Parathyroid adenoma (tissue), 2 donors: ENCODE data around the gene PRRC2B.

ENCODE experiments used
- H2AFZ ChIP-seq: fragments of 300-600 bp; sonication (generic); one replicate; pipeline ENCODE4 v1.7.0; 2017; ENCODE audit warnings: antibody characterized with exemption, mild to moderate bottlenecking
- H3K27ac ChIP-seq: fragments of 300-600 bp; sonication (generic); one replicate; pipeline ENCODE4 v1.7.0; 2017
- H3K27me3 ChIP-seq: fragments of 300-600 bp; sonication (generic); one replicate; pipeline ENCODE4 v1.7.0; 2017; ENCODE audit warnings: low read length; ENCODE audit not compliant: control insufficient read depth, insufficient read depth
- H3K36me3 ChIP-seq: fragments of 300-600 bp; sonication (generic); one replicate; pipeline ENCODE4 v1.7.0; 2017; ENCODE audit warnings: low read length; ENCODE audit not compliant: control insufficient read depth, insufficient read depth
- H3K4me1 ChIP-seq: fragments of 300-600 bp; sonication (generic); one replicate; pipeline ENCODE4 v1.7.0; 2017; ENCODE audit warnings: control low read depth
- H3K4me2 ChIP-seq: fragments of 300-600 bp; sonication (generic); one replicate; pipeline ENCODE4 v1.7.0; 2017; ENCODE audit warnings: low read length
- H3K4me3 ChIP-seq: fragments of 300-600 bp; sonication (generic); one replicate; pipeline ENCODE4 v1.7.0; 2017; ENCODE audit warnings: low read depth, low read length
- H3K79me2 ChIP-seq: fragments of 300-600 bp; sonication (generic); one replicate; pipeline ENCODE4 v1.7.0; 2017; ENCODE audit warnings: control low read depth
- H3K9ac ChIP-seq: fragments of 300-600 bp; sonication (generic); one replicate; pipeline ENCODE4 v1.7.0; 2017; ENCODE audit warnings: mild to moderate bottlenecking
- H3K9me3 ChIP-seq: fragments of 300-600 bp; sonication (generic); one replicate; pipeline ENCODE4 v1.7.0; 2017; ENCODE audit warnings: low read length; ENCODE audit not compliant: control insufficient read depth
- TF ChIP-seq, protein P1 (sequence below): fragments of 300-600 bp; sonication (generic); IDR thresholded peaks from one replicate; pipeline ENCODE4 v1.7.0; 2017; ENCODE audit warnings: antibody characterized with exemption, mild to moderate bottlenecking
- donor health status: primary hyperparathyroidism.

The PRRC2B gene

GRCh38 chr9:131409458-131409992 is 15.6 kb downstream of the PRRC2B start:
- Histone ChIP-seq H3K79me2 (peaks cover 57% of the 10 kb centered on the region), H3K27ac (no peak overlapping the region), H3K4me2 (peak overlapping the region; percentile 29), H3K4me3 (no peak overlapping the region), H3K4me1 (peaks cover 11% of the 10 kb centered on the region), H2AFZ (no peak overlapping the region), H3K27me3 (no peaks in the 10 kb centered on the region), H3K9ac (no peak overlapping the region), H3K36me3 (no peaks in the 10 kb centered on the region), H3K9me3 (no peaks in the 10 kb centered on the region)
- TF ChIP-seq, protein P1, sequence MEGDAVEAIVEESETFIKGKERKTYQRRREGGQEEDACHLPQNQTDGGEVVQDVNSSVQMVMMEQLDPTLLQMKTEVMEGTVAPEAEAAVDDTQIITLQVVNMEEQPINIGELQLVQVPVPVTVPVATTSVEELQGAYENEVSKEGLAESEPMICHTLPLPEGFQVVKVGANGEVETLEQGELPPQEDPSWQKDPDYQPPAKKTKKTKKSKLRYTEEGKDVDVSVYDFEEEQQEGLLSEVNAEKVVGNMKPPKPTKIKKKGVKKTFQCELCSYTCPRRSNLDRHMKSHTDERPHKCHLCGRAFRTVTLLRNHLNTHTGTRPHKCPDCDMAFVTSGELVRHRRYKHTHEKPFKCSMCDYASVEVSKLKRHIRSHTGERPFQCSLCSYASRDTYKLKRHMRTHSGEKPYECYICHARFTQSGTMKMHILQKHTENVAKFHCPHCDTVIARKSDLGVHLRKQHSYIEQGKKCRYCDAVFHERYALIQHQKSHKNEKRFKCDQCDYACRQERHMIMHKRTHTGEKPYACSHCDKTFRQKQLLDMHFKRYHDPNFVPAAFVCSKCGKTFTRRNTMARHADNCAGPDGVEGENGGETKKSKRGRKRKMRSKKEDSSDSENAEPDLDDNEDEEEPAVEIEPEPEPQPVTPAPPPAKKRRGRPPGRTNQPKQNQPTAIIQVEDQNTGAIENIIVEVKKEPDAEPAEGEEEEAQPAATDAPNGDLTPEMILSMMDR = no peak

- no peaks in the 10 kb centered on the region for H3K36me3 ChIP-seq
- no peak overlapping the region for H3K9ac ChIP-seq
- H3K4me1 ChIP-seq = peaks cover 9% of the 10 kb centered on the region
- H3K9me3 ChIP-seq = no peaks in the 10 kb centered on the region
- peak overlapping the region; percentile 29 for H3K4me2 ChIP-seq
- H3K27me3 ChIP-seq = no peaks in the 10 kb centered on the region
- no peak overlapping the region for H3K4me3 ChIP-seq
- TF ChIP-seq, protein P1 = no peak
- no peak overlapping the region for H2AFZ ChIP-seq
- H3K79me2 ChIP-seq = peaks cover 57% of the 10 kb centered on the region
- H3K27ac ChIP-seq = no peak overlapping the region
These were observed 16.2 kb downstream of the PRRC2B start for GRCh38 chr9:131410044-131410491.

GRCh38 chr9:131411719-131412681 is 18.1 kb downstream of the PRRC2B start:
- TF ChIP-seq, protein P1 = no peak
- H3K9me3 ChIP-seq = no peaks in the 10 kb centered on the region

GRCh38 chr9:131416509-131416908 is 22.6 kb downstream of the PRRC2B start:
- Histone ChIP-seq H3K9ac (no peak overlapping the region), H3K4me2 (no peak overlapping the region), H3K79me2 (peaks cover 45% of the 10 kb centered on the region), H2AFZ (no peak overlapping the region), H3K27ac (no peak overlapping the region), H3K4me3 (no peak overlapping the region), H3K36me3 (no peaks in the 10 kb centered on the region), H3K9me3 (no peaks in the 10 kb centered on the region), H3K4me1 (peaks cover 22% of the 10 kb centered on the region), H3K27me3 (no peaks in the 10 kb centered on the region)
- TF ChIP-seq, protein P1 = no peak

More at GRCh38 chr9:131411719-131412681, 18.1 kb downstream of the PRRC2B start:
- H3K27ac ChIP-seq = no peak overlapping the region
- H2AFZ ChIP-seq = no peak overlapping the region
- H3K27me3 ChIP-seq = no peaks in the 10 kb centered on the region
- H3K4me2 ChIP-seq = no peak overlapping the region
- peaks cover 48% of the 10 kb centered on the region for H3K79me2 ChIP-seq
- no peak overlapping the region for H3K4me3 ChIP-seq
- H3K9ac ChIP-seq = no peak overlapping the region
- no peaks in the 10 kb centered on the region for H3K36me3 ChIP-seq
- peaks cover 2% of the 10 kb centered on the region for H3K4me1 ChIP-seq
